Activated CD4-positive, alpha-beta T cell treated with anti-CD3 and anti-CD28 coated beads, Interleukin-2, Interleukin-4, amounts not matched to agents 100 ng/mL and 50 ng/mL, durations not matched to agents 16 hours and 8 hours (primary cell): ENCODE results near the gene RTP2.
A peak's percentile ranks its signal among the peaks of the same experiment; 100 is the strongest.
"Not testable (repeated sequence)": the region's sequence is repeated elsewhere in the genome, so short reads cannot be mapped to it uniquely, and the experiment has no call there.

Experiments
- DNase-seq: peaks from one replicate; pipeline ENCODE4 v3.0.0-alpha.2; 2020; ENCODE audit warnings: low spot score

The RTP2 gene

GRCh38 chr3:187713504-187713903 is 11.1 kb upstream of the RTP2 start:
- peak; percentile 25 for DNase-seq

- no peak for DNase-seq
Measured at GRCh38 chr3:187709155-187709554, 6.8 kb upstream of the RTP2 start.

- DNase-seq, result no peak
Measured at GRCh38 chr3:187708696-187709095, 6.3 kb upstream of the RTP2 start.

- no peak for DNase-seq
Measured at GRCh38 chr3:187706971-187707370, 4.6 kb upstream of the RTP2 start.

- DNase-seq, result no peak
Measured at GRCh38 chr3:187705164-187705563, 2.8 kb upstream of the RTP2 start.

- no peak for DNase-seq
Measured at GRCh38 chr3:187700249-187700648, 2.1 kb downstream of the RTP2 start.

GRCh38 chr3:187698499-187699399 is 3.6 kb downstream of the RTP2 start:
- DNase-seq, result no peak

GRCh38 chr3:187696021-187696420 is 6.3 kb downstream of the RTP2 start:
- no peak for DNase-seq

- DNase-seq, result no peak
Measured at GRCh38 chr3:187695449-187695848, 6.9 kb downstream of the RTP2 start.

GRCh38 chr3:187694801-187695200 is 7.6 kb downstream of the RTP2 start:
- DNase-seq, result no peak

- no peak for DNase-seq
Measured at GRCh38 chr3:187693431-187693830, 8.9 kb downstream of the RTP2 start.

GRCh38 chr3:187689984-187690383 is 12.4 kb downstream of the RTP2 start:
- DNase-seq, result no peak

GRCh38 chr3:187686621-187687273 is 15.6 kb downstream of the RTP2 start:
- no peak for DNase-seq

GRCh38 chr3:187685948-187686347 is 16.4 kb downstream of the RTP2 start:
- no peak for DNase-seq

GRCh38 chr3:187684880-187685279 is 17.5 kb downstream of the RTP2 start:
- DNase-seq, result peak; percentile 25

GRCh38 chr3:187684444-187684843 is 17.9 kb downstream of the RTP2 start:
- DNase-seq, result no peak

- DNase-seq, result not testable (repeated sequence)
Measured at GRCh38 chr3:187681756-187682155, 20.6 kb downstream of the RTP2 start.

GRCh38 chr3:187679638-187680396 is 22.5 kb downstream of the RTP2 start:
- DNase-seq, result peak; percentile 66

- peak; percentile 47 for DNase-seq
Measured at GRCh38 chr3:187678726-187679268, 23.6 kb downstream of the RTP2 start.

- DNase-seq, result no peak
Measured at GRCh38 chr3:187677604-187678003, 24.8 kb downstream of the RTP2 start.

GRCh38 chr3:187673012-187673411 is 29.3 kb downstream of the RTP2 start:
- DNase-seq, result no peak
